ENCODE data around the gene PDE1C. TPM values are rescaled to one million over a fixed set of nuclear protein-coding genes. Genes with fewer than 3 reads are reported as not detected.
A peak's percentile ranks its signal among the peaks of the same experiment; 100 is the strongest.

Gene PDE1C
- total and polyA plus RNA-seq, 5 donors = 23.2 to 94.4 (median 90.1) TPM

- intact Hi-C loops (cut with DNase I) = no loop called here
- no peaks in the 10 kb centered on the region for H3K9me3 ChIP-seq (ENCODE audit: control insufficient read depth, low read length)
- no peak for ATAC-seq
- WGBS = 77% methylated on average over 2 of the region's 2 CpGs
- H3K4me1 ChIP-seq (ENCODE audit: control insufficient read depth, insufficient read depth, low read length) = peaks cover 2% of the 10 kb centered on the region
- H3K4me3 ChIP-seq (ENCODE audit: low read length) = no peak overlapping the region
- DNase-seq = no peak
- no peaks in the 10 kb centered on the region for H3K27me3 ChIP-seq (ENCODE audit: control insufficient read depth, insufficient read depth)
- H3K27ac ChIP-seq (ENCODE audit: low read length) = no peak overlapping the region
Measured at GRCh38 chr7:31958226-31958625, 112.0 kb downstream of the PDE1C start.

DNA sequence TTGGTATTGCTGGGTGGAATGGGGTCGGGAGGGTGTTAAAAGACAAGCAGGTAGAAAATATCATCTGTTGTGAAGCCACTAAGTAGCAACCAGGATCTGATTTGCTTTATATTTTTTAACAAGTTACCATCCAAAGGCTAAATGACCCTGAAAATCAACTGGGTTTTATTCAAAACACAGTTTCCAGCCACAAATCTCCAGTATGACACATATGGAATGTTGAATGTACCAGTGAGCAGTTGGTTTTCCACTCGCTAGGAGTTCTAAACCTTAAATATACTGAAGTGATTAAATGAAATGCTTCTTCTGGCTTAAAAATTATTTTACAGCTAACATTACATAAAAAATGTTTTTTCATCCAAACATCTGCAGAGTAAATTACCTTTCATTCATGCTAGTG, 112.5 kb downstream of the PDE1C start:
- Histone ChIP-seq H3K9me3 (ENCODE audit: control insufficient read depth, low read length) (no peaks in the 10 kb centered on the region), H3K4me1 (ENCODE audit: control insufficient read depth, insufficient read depth, low read length) (peaks cover 2% of the 10 kb centered on the region), H3K27me3 (ENCODE audit: control insufficient read depth, insufficient read depth) (no peaks in the 10 kb centered on the region), H3K27ac (ENCODE audit: low read length) (no peak overlapping the region), H3K4me3 (ENCODE audit: low read length) (no peak overlapping the region)
- intact Hi-C loops (cut with DNase I) = no loop called here
- DNase-seq (no peak), ATAC-seq (no peak)
- 81% methylated on average over 2 of the region's 2 CpGs for WGBS

- DNase-seq = no peak
- intact Hi-C loops (cut with DNase I) = no loop called here
- H3K27ac ChIP-seq (ENCODE audit: low read length) = no peak overlapping the region
- H3K27me3 ChIP-seq (ENCODE audit: control insufficient read depth, insufficient read depth) = no peaks in the 10 kb centered on the region
- no peak overlapping the region for H3K4me3 ChIP-seq (ENCODE audit: low read length)
- ATAC-seq = no peak
- H3K4me1 ChIP-seq (ENCODE audit: control insufficient read depth, insufficient read depth, low read length) = peaks cover 2% of the 10 kb centered on the region
- WGBS = 65% methylated on average over 2 of the region's 2 CpGs
- no peaks in the 10 kb centered on the region for H3K9me3 ChIP-seq (ENCODE audit: control insufficient read depth, low read length)
Measured at GRCh38 chr7:31957090-31957720, 113.0 kb downstream of the PDE1C start.

GRCh38 chr7:31955641-31956040, 114.6 kb downstream of the PDE1C start:
- peak overlapping the region; percentile 4 for H3K27ac ChIP-seq (ENCODE audit: low read length)
- ATAC-seq = peak; percentile 34 to 53

GRCh38 chr7:31955021-31955420, 115.2 kb downstream of the PDE1C start:
- intact Hi-C loops (cut with DNase I) = no loop called here
- no peak for DNase-seq
- 65% methylated on average over 5 of the region's 5 CpGs for WGBS
- Histone ChIP-seq H3K4me3 (ENCODE audit: low read length) (no peak overlapping the region), H3K9me3 (ENCODE audit: control insufficient read depth, low read length) (no peaks in the 10 kb centered on the region), H3K27ac (ENCODE audit: low read length) (no peak overlapping the region), H3K4me1 (ENCODE audit: control insufficient read depth, insufficient read depth, low read length) (peaks cover 2% of the 10 kb centered on the region), H3K27me3 (ENCODE audit: control insufficient read depth, insufficient read depth) (no peaks in the 10 kb centered on the region)
- no peak for ATAC-seq

More at GRCh38 chr7:31955641-31956040, 114.6 kb downstream of the PDE1C start:
- DNase-seq = no peak
- intact Hi-C loops (cut with DNase I) = no loop called here
- 89% methylated on average over 6 of the region's 6 CpGs for WGBS
- no peak overlapping the region for H3K4me3 ChIP-seq (ENCODE audit: low read length)
- H3K27me3 ChIP-seq (ENCODE audit: control insufficient read depth, insufficient read depth) = no peaks in the 10 kb centered on the region
- peaks cover 3% of the 10 kb centered on the region for H3K4me1 ChIP-seq (ENCODE audit: control insufficient read depth, insufficient read depth, low read length)
- no peaks in the 10 kb centered on the region for H3K9me3 ChIP-seq (ENCODE audit: control insufficient read depth, low read length)

GRCh38 chr7:31954500-31954899, 115.7 kb downstream of the PDE1C start:
- no peaks in the 10 kb centered on the region for H3K9me3 ChIP-seq (ENCODE audit: control insufficient read depth, low read length)
- peaks cover 2% of the 10 kb centered on the region for H3K4me1 ChIP-seq (ENCODE audit: control insufficient read depth, insufficient read depth, low read length)
- intact Hi-C loops (cut with DNase I) = no loop called here
- H3K27me3 ChIP-seq (ENCODE audit: control insufficient read depth, insufficient read depth) = no peaks in the 10 kb centered on the region
- H3K4me3 ChIP-seq (ENCODE audit: low read length) = no peak overlapping the region
- H3K27ac ChIP-seq (ENCODE audit: low read length) = no peak overlapping the region
- WGBS = 87% methylated on average over 2 of the region's 2 CpGs
- DNase-seq = no peak
- no peak for ATAC-seq

DNA sequence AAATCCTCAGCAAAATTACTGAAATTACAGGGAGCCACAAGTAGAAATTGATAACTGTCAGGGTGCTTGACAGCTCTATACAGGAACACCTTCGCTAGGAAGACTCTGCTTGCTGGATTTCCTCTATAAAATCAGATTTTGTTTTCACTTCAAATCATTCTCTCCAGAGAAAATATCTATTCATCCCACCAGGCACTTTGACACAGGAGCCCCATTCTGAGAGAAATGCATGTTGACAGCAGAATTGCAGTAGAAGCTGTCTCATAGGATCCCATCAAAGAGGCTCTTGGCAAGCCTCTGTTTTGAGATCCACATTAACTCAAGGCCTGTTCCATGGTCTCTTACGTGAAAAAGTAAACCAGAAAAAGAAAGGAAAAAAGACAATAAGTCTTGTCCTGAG, 116.8 kb downstream of the PDE1C start:
- Histone ChIP-seq H3K4me1 (ENCODE audit: control insufficient read depth, insufficient read depth, low read length) (peaks cover 2% of the 10 kb centered on the region), H3K9me3 (ENCODE audit: control insufficient read depth, low read length) (no peaks in the 10 kb centered on the region), H3K27me3 (ENCODE audit: control insufficient read depth, insufficient read depth) (no peaks in the 10 kb centered on the region), H3K27ac (ENCODE audit: low read length) (no peak overlapping the region), H3K4me3 (ENCODE audit: low read length) (no peak overlapping the region)
- 82% methylated on average over 2 of the region's 2 CpGs for WGBS
- ATAC-seq = no peak
- no peak for DNase-seq
- intact Hi-C loops (cut with DNase I) = no loop called here

GRCh38 chr7:31950091-31950755, 120.0 kb downstream of the PDE1C start:
- WGBS = 69% methylated on average over 4 of the region's 4 CpGs
- Histone ChIP-seq H3K27ac (ENCODE audit: low read length) (no peak overlapping the region), H3K9me3 (ENCODE audit: control insufficient read depth, low read length) (no peaks in the 10 kb centered on the region), H3K4me1 (ENCODE audit: control insufficient read depth, insufficient read depth, low read length) (peaks cover 2% of the 10 kb centered on the region), H3K27me3 (ENCODE audit: control insufficient read depth, insufficient read depth) (no peaks in the 10 kb centered on the region), H3K4me3 (ENCODE audit: low read length) (no peak overlapping the region)
- intact Hi-C loops (cut with DNase I) = no loop called here
- no peak for ATAC-seq
- no peak for DNase-seq

GRCh38 chr7:31948029-31948428, 122.2 kb downstream of the PDE1C start:
- no peak overlapping the region for H3K27ac ChIP-seq (ENCODE audit: low read length)
- DNase-seq (no peak), ATAC-seq (peak in 1 of 2 donors; percentile 66)
- WGBS = 70% methylated on average over 1 of the region's 1 CpG
- intact Hi-C loops (cut with DNase I) = no loop called here
- peaks cover 7% of the 10 kb centered on the region for H3K4me1 ChIP-seq (ENCODE audit: control insufficient read depth, insufficient read depth, low read length)
- no peaks in the 10 kb centered on the region for H3K27me3 ChIP-seq (ENCODE audit: control insufficient read depth, insufficient read depth)
- no peak overlapping the region for H3K4me3 ChIP-seq (ENCODE audit: low read length)
- no peaks in the 10 kb centered on the region for H3K9me3 ChIP-seq (ENCODE audit: control insufficient read depth, low read length)

DNA sequence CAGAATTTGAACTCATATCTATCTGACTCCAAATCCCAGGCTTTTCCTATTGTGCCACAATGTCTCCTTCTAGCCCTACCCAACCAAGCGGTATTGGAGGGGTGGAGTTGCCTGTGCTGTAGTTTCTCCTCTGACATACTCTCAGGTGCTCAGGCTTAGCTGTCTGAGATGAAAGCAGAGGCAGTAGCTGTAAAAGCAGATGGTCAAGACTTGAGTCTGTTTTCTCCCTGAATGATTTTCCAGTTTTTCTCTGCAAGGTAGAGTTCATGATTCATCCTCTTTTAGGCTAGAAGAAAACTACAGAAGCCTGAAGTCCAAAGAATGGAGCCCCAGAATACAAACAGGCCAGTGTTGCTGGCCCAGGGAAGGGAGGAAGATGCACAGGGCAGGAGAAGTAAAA, 130.0 kb downstream of the PDE1C start:
- DNase-seq = no peak
- no peak overlapping the region for H3K27ac ChIP-seq (ENCODE audit: low read length)
- no peak overlapping the region for H3K4me3 ChIP-seq (ENCODE audit: low read length)
- ATAC-seq = no peak
- 88% methylated on average over 1 of the region's 1 CpG for WGBS
- H3K27me3 ChIP-seq (ENCODE audit: control insufficient read depth, insufficient read depth) = no peaks in the 10 kb centered on the region
- H3K9me3 ChIP-seq (ENCODE audit: control insufficient read depth, low read length) = no peaks in the 10 kb centered on the region
- intact Hi-C loops (cut with DNase I) = no loop called here
- H3K4me1 ChIP-seq (ENCODE audit: control insufficient read depth, insufficient read depth, low read length) = peaks cover 8% of the 10 kb centered on the region

- H3K9me3 ChIP-seq (ENCODE audit: control insufficient read depth, low read length) = no peaks in the 10 kb centered on the region
- DNase-seq = no peak
- no peaks in the 10 kb centered on the region for H3K27me3 ChIP-seq (ENCODE audit: control insufficient read depth, insufficient read depth)
- intact Hi-C loops (cut with DNase I) = no loop called here
- ATAC-seq = no peak
- H3K4me3 ChIP-seq (ENCODE audit: low read length) = no peak overlapping the region
- peaks cover 6% of the 10 kb centered on the region for H3K4me1 ChIP-seq (ENCODE audit: control insufficient read depth, insufficient read depth, low read length)
- H3K27ac ChIP-seq (ENCODE audit: low read length) = no peak overlapping the region
- 75% methylated on average over 3 of the region's 3 CpGs for WGBS
Measured at GRCh38 chr7:31939076-31939475, 131.1 kb downstream of the PDE1C start.

All from right cardiac atrium (tissue), 5 donors.